ENCODE data around the gene MAGI1.

- TF ChIP-seq POLR2AphosphoS5 (IDR thresholded peaks at IDR 0.05) (peak in 1 of 4 donors; percentile 10), POLR2A (IDR thresholded peaks at IDR 0.05) (no peak), CTCF (IDR thresholded peaks at IDR 0.05) (no peak), EP300 (IDR thresholded peaks at IDR 0.05) (no peak)
Observed at GRCh38 chr3:65597226-65597951, 441.3 kb downstream of the MAGI1 start.
